Measurements from ENCODE around the gene ENTPD8.
A peak's percentile ranks its signal among the peaks of the same experiment; 100 is the strongest.
"Not testable (repeated sequence)": the region's sequence is repeated elsewhere in the genome, so short reads cannot be mapped to it uniquely, and the experiment has no call there.

The ENTPD8 gene

DNA sequence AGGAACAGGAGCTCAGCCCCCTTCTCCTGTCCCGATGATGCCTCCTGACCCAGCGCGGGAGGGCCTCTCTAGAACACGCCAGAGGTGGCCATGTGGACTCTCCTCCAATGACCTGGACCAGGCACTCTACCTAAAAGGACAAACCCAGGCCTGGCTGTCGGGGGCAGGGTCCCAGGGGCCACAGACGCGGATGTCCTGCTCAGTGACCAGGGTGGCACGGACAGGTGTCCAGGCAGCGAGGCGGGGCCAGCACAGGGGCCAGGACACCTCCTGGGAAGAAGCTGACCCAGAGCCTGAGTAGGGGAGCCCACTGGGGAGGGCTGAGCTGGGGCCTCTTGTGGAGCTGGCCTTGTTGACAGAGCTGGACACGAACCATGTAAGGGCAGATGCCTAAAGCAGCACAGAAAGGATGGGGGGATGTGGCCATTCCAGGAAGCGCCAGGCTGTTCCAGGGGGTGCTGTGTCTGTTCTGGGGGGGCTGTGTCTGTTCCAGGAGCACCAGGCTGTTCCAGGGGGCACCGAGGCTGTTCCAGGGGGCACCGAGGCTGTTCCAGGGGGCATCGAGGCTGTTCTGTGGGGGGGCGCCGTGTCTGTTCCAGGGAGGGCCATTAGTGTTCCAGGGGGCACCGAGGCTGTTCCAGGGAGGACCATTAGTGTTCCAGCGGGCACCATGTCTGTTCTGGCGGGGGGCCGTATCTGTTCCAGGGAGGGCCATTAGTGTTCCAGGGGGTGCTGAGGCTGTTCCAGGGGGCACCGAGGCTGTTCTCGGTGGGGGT lies 48.7 kb downstream of the ENTPD8 start:
- no peak for DNase-seq

DNA sequence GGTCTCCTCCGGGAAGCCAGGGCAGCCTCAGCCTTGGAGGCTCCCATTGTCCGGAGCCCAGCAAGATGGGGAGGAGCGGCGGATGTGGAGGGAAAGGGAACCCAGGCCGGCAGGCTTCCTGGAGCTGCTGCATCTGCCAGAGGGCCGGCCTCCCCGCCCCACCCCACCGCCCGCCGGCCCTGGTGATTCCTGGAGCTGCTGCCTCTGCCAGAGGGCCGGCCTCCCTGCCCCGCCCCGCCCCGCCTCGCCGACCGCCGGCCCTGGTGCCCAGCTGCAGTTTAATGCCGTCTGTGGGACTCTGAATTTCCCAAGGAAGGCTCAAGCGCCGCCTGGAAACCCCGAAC lies 49.8 kb downstream of the ENTPD8 start:
- no peak for DNase-seq

DNA sequence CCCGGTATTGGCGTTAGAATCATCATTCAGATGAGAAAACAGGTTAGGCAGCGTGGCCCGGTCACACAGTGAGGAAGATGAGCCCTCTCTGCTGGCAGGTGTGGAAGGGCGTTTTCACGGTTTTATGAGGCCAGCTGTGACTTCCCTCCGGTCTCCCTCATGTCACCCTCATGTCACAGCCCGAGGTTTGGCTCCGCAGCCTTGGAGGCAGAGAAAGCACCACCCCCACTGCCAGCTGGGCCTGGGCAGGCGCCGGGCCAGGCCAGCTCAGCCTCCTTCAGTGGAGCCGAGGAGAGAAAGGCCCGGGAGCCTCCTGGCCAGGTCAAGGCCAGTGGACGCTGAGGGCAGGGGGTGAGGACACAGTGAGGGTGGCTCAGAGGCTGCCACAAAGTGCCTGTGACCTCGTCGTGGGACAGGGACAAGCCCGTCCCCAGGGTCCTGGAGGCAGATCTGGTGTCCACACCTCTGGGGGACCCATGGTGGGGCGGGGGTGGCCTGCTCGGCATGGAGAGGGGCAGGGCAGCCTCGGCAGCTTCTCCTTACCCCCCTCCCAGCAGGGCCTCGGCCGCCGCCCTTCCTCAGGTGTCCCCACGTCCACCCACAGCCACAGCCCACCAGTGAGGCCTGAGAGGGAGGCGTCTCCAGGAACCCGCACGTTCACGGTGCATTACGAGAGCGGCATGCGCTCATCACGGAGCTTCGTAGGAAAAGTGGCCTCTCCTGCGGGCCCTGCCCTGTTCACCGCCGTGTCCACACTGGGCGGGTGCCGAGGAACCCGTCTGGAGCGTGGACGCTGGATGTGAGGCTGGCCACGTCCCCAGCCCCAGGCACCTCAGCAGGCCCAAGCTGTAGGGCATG lies 50.4 kb downstream of the ENTPD8 start:
- DNase-seq: no peak

DNA sequence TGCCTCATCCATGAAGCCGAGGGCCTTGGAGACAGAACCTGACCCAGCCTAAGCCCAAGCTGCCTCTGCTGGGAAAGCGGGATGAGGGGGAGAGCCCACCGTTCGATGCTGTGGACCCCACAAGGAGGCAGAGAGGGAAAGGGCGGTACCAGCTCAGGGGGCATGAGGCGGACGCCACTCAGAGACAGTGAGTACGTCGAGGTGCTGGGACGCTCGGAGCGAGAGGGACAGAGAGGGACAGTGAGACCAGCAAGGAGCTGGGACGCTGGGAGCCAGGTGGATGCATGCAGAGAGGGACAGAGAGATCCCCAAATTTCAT lies 51.8 kb downstream of the ENTPD8 start:
- no peak for DNase-seq

DNA sequence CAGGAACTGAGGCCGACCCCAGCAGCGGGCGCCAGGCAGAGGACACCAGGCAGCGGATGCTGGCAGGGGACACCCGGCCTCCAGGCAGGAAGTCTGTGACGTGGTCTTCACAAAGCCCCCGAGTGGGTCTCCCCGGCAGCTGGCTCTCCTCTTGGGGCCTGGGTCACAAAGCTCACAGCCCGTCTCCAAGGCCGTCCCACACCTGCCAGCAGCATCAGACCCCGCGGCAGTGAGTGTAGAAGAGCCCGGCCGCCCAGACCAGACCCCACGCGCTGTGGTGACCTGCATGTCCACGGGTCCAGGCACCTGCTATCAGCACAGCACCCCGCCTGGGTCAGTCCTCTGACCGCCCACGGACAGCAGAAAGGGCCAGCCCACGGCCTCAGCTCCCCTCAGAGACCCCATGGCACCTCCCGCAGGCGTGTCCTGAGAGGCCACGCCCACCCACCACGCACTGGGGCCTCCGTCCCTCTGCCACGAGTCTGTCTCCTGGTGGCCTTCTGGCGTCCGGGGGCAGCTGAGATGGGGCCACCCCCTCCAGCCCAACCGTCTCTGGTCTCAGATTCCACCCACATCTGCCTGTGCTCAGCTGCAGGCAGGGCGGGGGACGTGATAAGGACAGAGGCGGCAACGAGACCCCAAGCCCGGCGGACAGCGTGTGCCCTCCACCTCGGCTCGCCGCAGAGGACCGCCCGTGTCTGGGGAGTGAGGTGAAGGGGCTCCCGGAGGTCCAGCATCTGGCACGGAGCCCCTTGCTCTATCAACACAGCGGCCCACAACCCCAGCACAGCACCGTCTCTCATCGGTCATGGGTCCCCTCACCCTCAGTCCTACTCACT lies 52.3 kb downstream of the ENTPD8 start:
- no peak for DNase-seq

DNA sequence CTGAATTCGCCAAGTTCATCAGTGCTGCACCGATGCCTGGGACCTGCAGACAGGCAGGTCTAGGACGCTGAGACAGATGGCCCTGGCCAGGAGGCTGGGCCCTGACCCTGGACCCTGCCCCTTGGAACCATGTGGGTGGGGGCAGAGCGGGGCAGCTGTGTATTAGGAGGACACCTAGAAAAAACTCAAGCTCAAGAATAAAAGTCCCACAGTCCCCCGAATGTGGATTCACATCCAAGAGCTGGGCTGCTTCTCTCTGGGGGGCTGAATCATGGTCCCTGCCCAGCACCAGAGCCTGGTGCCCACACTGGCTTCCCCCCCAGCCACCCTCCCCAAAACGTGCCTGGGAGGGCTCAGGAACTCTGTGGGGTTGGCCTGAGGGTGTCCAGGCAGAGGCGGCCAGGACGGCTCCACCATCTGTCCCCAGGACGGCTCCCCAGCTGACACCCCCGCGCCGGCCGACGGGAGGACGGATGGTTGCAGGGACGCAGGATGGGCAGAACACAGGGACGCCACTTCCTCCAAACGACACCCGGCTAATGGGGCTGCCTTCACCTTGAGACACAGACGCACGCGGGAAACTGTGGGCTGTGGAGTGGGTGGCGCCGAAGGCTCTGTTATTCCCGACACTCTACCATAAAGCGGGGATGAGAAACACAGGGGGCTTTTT lies 53.1 kb downstream of the ENTPD8 start:
- DNase-seq: no peak

DNA sequence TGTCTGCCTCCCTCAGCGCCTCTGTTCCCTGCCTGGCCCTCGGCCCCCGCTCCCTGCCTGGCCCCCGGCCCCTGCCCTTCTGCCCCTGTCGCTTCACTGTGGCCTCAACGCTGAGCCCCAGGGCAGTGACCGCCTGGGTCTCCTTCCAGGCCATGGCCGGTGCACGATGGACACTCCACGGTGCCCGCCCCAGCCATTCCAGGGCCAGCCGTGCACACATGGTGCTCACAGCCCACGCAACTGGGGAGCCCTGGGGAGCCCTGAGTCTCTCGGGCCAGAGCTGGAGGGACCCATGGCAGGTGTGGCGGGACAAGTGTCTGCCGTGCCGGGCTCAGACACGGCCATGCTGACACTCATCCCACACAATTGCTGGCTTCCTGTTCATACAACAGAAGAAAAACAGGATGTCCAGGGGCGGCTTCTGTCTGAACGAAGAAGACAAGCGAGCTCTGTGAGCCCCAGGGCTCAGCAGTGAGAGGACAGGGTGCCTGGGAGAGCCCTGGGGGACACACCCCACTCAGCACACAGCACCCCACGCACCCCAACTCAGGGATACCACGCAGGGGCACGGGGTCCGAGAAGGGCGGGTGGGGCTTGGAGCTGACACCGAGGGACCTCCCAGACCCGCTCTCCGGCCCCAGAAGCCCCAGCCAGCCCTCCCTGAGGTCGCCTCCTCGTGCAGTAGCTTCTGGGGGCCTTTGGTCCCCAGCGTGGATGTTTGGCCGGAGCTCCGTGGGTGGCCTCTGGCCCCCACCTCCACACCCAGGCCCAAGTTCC lies 53.9 kb downstream of the ENTPD8 start:
- peak; percentile 41 for DNase-seq

DNA sequence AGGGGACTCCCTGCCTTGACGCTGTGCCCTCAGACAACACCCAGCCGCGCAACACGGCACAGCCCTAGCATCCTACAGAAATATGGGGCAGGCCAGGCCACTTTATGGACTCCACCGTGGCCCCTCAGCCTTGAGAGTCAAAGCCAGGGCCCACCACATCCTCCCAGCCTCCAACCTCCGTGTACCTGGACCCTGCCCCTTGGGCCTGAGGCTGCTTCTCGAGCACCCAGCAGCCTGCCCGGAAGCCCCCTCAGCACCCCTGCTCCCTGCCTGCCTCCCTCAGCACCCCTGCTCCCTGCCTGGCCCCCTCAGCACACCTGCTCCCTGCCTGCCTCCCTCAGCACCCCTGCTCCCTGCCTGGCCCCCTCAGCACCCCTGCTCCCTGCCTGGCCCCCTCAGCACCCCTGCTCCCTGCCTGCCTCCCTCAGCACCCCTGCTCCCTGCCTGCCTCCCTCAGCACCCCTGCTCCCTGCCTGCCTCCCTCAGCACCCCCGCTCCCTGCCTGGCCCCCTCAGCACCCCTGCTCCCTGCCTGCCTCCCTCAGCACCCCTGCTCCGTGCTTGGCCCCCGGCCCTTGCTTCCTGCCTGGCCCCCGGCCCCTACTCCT lies 54.5 kb downstream of the ENTPD8 start:
- not testable (repeated sequence) for DNase-seq

DNA sequence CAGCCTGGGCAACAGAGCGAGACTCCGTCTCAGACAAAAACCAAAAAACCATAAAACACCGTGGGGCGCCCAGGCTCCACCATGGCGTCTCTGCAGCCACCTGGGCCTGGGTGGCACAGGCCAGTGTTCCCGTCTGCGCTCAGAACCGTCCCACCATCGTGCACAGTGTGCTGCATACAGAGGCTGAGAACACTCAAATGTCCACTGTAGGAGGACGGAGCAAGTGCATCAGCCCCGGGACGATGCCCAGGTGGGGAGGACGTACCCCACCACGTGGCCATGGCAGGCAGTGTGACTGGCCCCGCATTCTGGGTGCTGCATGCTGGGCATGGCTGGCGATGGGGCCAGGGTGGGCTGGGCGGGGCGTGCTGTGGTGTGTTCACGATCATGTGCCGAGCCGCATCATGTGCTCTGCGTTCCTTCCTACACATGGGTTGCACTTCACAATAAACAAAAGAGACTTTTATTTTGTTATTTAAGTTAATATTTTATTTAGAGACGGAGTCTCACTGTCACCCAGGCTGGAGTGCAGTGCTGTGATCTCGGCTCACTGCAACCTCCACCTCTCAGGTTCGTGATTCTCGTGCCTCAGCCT lies 56.0 kb downstream of the ENTPD8 start:
- no peak for DNase-seq
